Epidermal melanocyte (primary cell): ENCODE measurements around the gene IFT122.
"Not testable (repeated sequence)": the region's sequence is repeated elsewhere in the genome, so short reads cannot be mapped to it uniquely, and the experiment has no call there.

Source experiments
- DNase-seq: peaks from one replicate; pipeline ENCODE4 v3.0.0; 2011; ENCODE audit warnings: low spot score; ENCODE audit not compliant: insufficient read length

The IFT122 gene

GRCh38 chr3:129439817-129440617, at the start of gene IFT122, which contains the start of gene MBD4:
TSS of gene IFT122 (plus strand) at chr3:129440224. CDS start at chr3:129440331, 107 bp downstream.
TSS of gene MBD4 (minus strand) at chr3:129439948. CDS start at chr3:129439833, 115 bp downstream.
- peak; percentile 96 for DNase-seq

- not testable (repeated sequence) for DNase-seq
Measured at GRCh38 chr3:129391583-129391982, 48.4 kb upstream of the IFT122 start.

- not testable (repeated sequence) for DNase-seq
Measured at GRCh38 chr3:129392106-129392887, 47.7 kb upstream of the IFT122 start.

- DNase-seq, result no peak
Measured at GRCh38 chr3:129393271-129393670, 46.8 kb upstream of the IFT122 start.

- DNase-seq, result not testable (repeated sequence)
Measured at GRCh38 chr3:129393760-129394564, 46.1 kb upstream of the IFT122 start.

- DNase-seq, result no peak
Measured at GRCh38 chr3:129398803-129399144, 41.2 kb upstream of the IFT122 start.

GRCh38 chr3:129399145-129399894, 40.7 kb upstream of the IFT122 start:
- DNase-seq, result peak; percentile 94

- DNase-seq, result no peak
Measured at GRCh38 chr3:129399895-129400357, 40.1 kb upstream of the IFT122 start.

- no peak for DNase-seq
Measured at GRCh38 chr3:129402210-129402609, 37.8 kb upstream of the IFT122 start.

GRCh38 chr3:129402616-129403015, 37.4 kb upstream of the IFT122 start:
- no peak for DNase-seq

GRCh38 chr3:129403450-129403849, 36.6 kb upstream of the IFT122 start:
- DNase-seq, result no peak

- no peak for DNase-seq
Measured at GRCh38 chr3:129404130-129404529, 35.9 kb upstream of the IFT122 start.

GRCh38 chr3:129404610-129405009, 35.4 kb upstream of the IFT122 start:
- DNase-seq, result no peak

GRCh38 chr3:129409541-129409940, 30.5 kb upstream of the IFT122 start:
- no peak for DNase-seq

- DNase-seq, result no peak
Measured at GRCh38 chr3:129410971-129411370, 29.1 kb upstream of the IFT122 start.

- DNase-seq, result no peak
Measured at GRCh38 chr3:129412542-129413198, 27.4 kb upstream of the IFT122 start.

GRCh38 chr3:129413238-129413637, 26.8 kb upstream of the IFT122 start:
- DNase-seq, result not testable (repeated sequence)

- no peak for DNase-seq
Measured at GRCh38 chr3:129413687-129414506, 26.1 kb upstream of the IFT122 start.

- DNase-seq, result no peak
Measured at GRCh38 chr3:129415378-129415777, 24.6 kb upstream of the IFT122 start.
